ENCODE measurements around the gene PRUNE1.

The PRUNE1 gene

GRCh38 chr1:151065089-151065645, 56.9 kb downstream of the PRUNE1 start:
- Histone ChIP-seq H3K36me3 (ENCODE audit: insufficient read depth) (no peaks in the 10 kb centered on the region), H4K20me1 (ENCODE audit: insufficient read depth) (no peaks in the 10 kb centered on the region), H3K9ac (no peak overlapping the region), H3K4me2 (no peak overlapping the region), H3K4me1 (ENCODE audit: low read depth, poor library complexity, severe bottlenecking) (peaks cover 8% of the 10 kb centered on the region), H3K27ac (no peak overlapping the region), H3K27me3 (ENCODE audit: insufficient read depth, low read depth) (no peaks in the 10 kb centered on the region), H2AFZ (ENCODE audit: low read depth) (no peak overlapping the region), H3K4me3 (IDR thresholded peaks at IDR 0.05; ENCODE audit: insufficient read depth, low read depth, low read length) (no peak overlapping the region), H3K79me2 (ENCODE audit: insufficient read depth, low read depth) (0 out of 2 replicates have a peak, but pooled peaks cover under 1% of the 10 kb centered on the region)
- no peak for TF ChIP-seq CTCF (conservative IDR thresholded peaks at IDR 0.05; ENCODE audit: low read depth, low read length)

- Histone ChIP-seq H2AFZ (ENCODE audit: low read depth) (no peak overlapping the region), H3K27me3 (ENCODE audit: insufficient read depth, low read depth) (no peaks in the 10 kb centered on the region), H3K4me3 (IDR thresholded peaks at IDR 0.05; ENCODE audit: insufficient read depth, low read depth, low read length) (no peak overlapping the region), H3K27ac (no peak overlapping the region), H3K4me1 (ENCODE audit: low read depth, poor library complexity, severe bottlenecking) (peaks cover 17% of the 10 kb centered on the region), H3K4me2 (no peak overlapping the region), H3K79me2 (ENCODE audit: insufficient read depth, low read depth) (peaks cover 9% of the 10 kb centered on the region), H3K9ac (no peak overlapping the region), H3K36me3 (ENCODE audit: insufficient read depth) (no peaks in the 10 kb centered on the region), H4K20me1 (ENCODE audit: insufficient read depth) (no peaks in the 10 kb centered on the region)
- no peak for TF ChIP-seq CTCF (conservative IDR thresholded peaks at IDR 0.05; ENCODE audit: low read depth, low read length)
Observed at GRCh38 chr1:151067185-151067584, 58.9 kb downstream of the PRUNE1 start.

- no peak overlapping the region for H2AFZ ChIP-seq (ENCODE audit: low read depth)
- no peaks in the 10 kb centered on the region for H4K20me1 ChIP-seq (ENCODE audit: insufficient read depth)
- no peak overlapping the region for H3K9ac ChIP-seq
- H3K27me3 ChIP-seq (ENCODE audit: insufficient read depth, low read depth): no peaks in the 10 kb centered on the region
- H3K4me2 ChIP-seq: no peak overlapping the region
- H3K4me3 ChIP-seq (IDR thresholded peaks at IDR 0.05; ENCODE audit: insufficient read depth, low read depth, low read length): no peak overlapping the region
- peaks cover 12% of the 10 kb centered on the region for H3K79me2 ChIP-seq (ENCODE audit: insufficient read depth, low read depth)
- TF ChIP-seq CTCF (conservative IDR thresholded peaks at IDR 0.05; ENCODE audit: low read depth, low read length): no peak
- no peaks in the 10 kb centered on the region for H3K36me3 ChIP-seq (ENCODE audit: insufficient read depth)
- H3K27ac ChIP-seq: no peak overlapping the region
- peaks cover 19% of the 10 kb centered on the region for H3K4me1 ChIP-seq (ENCODE audit: low read depth, poor library complexity, severe bottlenecking)
Observed at GRCh38 chr1:151069103-151069486, 60.8 kb downstream of the PRUNE1 start.

- H3K4me1 ChIP-seq (ENCODE audit: low read depth, poor library complexity, severe bottlenecking): peaks cover 19% of the 10 kb centered on the region
- no peaks in the 10 kb centered on the region for H4K20me1 ChIP-seq (ENCODE audit: insufficient read depth)
- peak within 1 kb of the TSS; percentile 58 for H3K4me2 ChIP-seq
- peaks cover 12% of the 10 kb centered on the region for H3K79me2 ChIP-seq (ENCODE audit: insufficient read depth, low read depth)
- peak within 1 kb of the TSS; percentile 98 for H2AFZ ChIP-seq (ENCODE audit: low read depth)
- peak within 1 kb of the TSS; percentile 96 for H3K9ac ChIP-seq
- peak; percentile 99 for TF ChIP-seq CTCF (conservative IDR thresholded peaks at IDR 0.05; ENCODE audit: low read depth, low read length)
- peak within 1 kb of the TSS; percentile 92 for H3K27ac ChIP-seq
- H3K27me3 ChIP-seq (ENCODE audit: insufficient read depth, low read depth): no peaks in the 10 kb centered on the region
- no peaks in the 10 kb centered on the region for H3K36me3 ChIP-seq (ENCODE audit: insufficient read depth)
- peak within 1 kb of the TSS; percentile 99 for H3K4me3 ChIP-seq (IDR thresholded peaks at IDR 0.05; ENCODE audit: insufficient read depth, low read depth, low read length)
Observed at GRCh38 chr1:151070474-151071276, 62.4 kb downstream of the PRUNE1 start, which contains the start of gene GABPB2. Gene GABPB2, plus strand, starts transcription at chr1:151070761. Its CDS starts 17,429 bp downstream, at chr1:151088190.
